ENCODE measurements around the gene NXN.

Gene NXN

GRCh38 chr17:1019451-1019850 is 39.9 kb upstream of the NXN start:
- TF ChIP-seq CTCF (IDR thresholded peaks at IDR 0.05) = no peak

- TF ChIP-seq CTCF (IDR thresholded peaks at IDR 0.05) = no peak
These were observed 39.0 kb upstream of the NXN start for GRCh38 chr17:1018547-1018946.

- no peak for TF ChIP-seq CTCF (IDR thresholded peaks at IDR 0.05)
These were observed 34.1 kb upstream of the NXN start for GRCh38 chr17:1013729-1014090.

DNA sequence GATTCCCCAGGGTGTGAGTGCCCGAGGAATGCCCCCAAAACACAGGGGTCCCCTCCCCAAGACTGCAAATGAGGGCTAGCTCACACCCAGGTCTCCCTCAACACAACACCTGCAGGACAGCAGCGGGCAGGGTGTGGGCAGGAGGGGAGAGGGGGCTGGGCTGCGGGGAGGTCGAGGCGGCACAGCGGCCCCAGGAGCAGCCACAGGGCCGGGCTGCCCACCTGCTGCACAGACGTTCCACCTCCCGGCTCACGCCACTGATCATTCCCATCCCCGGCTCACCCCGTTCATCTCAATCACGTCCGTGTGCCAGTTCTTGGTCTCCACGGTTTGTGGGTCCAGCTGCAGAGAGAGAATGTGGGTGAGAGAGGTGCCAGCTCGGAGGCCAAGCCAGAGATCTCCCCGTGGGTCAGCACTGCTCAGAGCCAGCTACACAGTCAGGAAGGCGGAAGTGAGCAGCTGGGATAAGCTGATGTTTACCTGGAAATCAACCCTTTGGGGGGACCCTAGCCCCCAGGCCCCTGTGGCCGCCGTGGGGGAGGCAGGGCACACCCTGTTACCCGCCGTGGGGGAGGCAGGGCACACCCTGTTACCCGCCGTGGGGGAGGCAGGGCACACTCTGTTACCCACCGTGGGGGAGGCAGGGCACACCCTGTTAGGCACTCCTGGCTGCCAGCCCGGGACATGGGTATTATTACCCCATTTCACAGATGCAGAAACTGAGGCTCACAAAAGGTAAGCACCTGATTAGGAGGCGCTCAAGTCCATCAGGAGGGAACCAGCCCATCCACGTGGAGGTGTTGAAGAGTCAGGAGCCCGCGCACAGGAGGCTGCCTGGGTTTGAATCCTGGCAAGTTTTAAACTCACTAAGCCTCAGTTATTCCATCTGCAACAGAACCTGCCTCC is 33.5 kb upstream of the NXN start:
- no peak for TF ChIP-seq CTCF (IDR thresholded peaks at IDR 0.05)

- no peak for TF ChIP-seq CTCF (IDR thresholded peaks at IDR 0.05)
These were observed 32.5 kb upstream of the NXN start for GRCh38 chr17:1011760-1012735.

DNA sequence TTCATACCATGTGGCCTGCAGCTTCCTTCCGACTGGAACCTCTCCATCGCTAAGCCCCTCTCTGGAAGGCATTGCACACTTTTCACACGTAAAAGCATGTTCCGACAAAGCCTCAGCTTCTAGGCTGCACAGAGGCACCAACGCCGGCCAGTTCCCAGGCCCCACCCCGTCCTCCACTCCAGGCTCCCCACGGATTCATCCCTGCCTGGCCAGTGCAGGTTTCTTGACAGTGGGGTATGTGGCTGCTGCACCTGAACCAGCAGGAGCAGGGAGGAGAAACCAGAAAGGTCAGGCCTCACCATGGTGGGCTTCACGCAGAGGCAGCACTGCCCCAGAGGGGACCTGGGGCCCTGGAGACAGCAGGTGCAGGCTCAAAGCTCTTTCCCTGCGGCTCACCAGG is 31.6 kb upstream of the NXN start:
- TF ChIP-seq CTCF (IDR thresholded peaks at IDR 0.05) = no peak

DNA sequence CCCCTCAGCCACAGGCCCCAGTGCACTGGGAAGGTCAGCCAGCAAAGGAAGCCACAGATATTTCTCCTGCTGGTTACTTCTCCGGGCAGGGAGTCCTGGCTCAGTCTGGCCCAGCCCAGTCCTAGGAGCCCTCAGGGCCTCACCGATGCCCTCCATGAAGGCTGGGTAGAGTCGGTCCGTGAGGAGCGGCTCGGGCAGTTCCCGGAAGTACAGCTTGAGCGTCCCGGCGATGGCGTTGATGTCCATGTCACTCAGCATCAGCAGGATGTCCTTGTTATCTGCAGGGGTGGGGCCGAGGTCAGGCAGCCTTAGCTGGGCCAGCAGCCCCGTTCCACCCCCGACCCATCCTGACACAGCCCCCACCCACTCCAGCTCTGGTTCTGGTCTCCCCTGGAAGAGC is 31.0 kb upstream of the NXN start:
- TF ChIP-seq CTCF (IDR thresholded peaks at IDR 0.05) = no peak

Data from LNCAP (cell line).